GM10248 (cell line): ENCODE results near the gene KPRP.

Experiments used
- CTCF ChIA-PET: fragments of 300-600 bp; sonication (Branson Sonifier 250); formaldehyde crosslinking; extraction: SDS; loops from one replicate; lab custom pipeline; 2021; ENCODE audit warnings: antibody characterized with exemption; lab: Yijun Ruan, JAX
- POLR2A ChIA-PET: fragments of 350-650 bp; sonication (Branson Sonifier 250); formaldehyde crosslinking; extraction: SDS; loops from one replicate; lab custom pipeline; 2020; ENCODE audit warnings: antibody characterized with exemption; lab: Yijun Ruan, JAX
- DNase-seq: peaks from one replicate; pipeline ENCODE4 v3.0.0; 2012; ENCODE audit errors: extremely low spot score
- CTCF ChIP-seq: IDR thresholded peaks from 2 replicates; pipeline ENCODE4 v1.5.1; 2012; ENCODE audit warnings: mild to moderate bottlenecking, low read depth; ENCODE audit errors: extremely low read depth, missing control alignments, control extremely low read depth

Gene KPRP

GRCh38 chr1:152811050-152811449 lies 53.2 kb downstream of the KPRP start:
- no peak for TF ChIP-seq CTCF
- ChIA-PET CTCF (no interaction called here), POLR2A (no interaction called here)
- DNase-seq, result no peak
